RWPE2 (cell line): ENCODE data around the gene TMBIM6.

ENCODE experiments used
- ATAC-seq: fragments of 200-7000 bp; cut with Tn5 transposase; 3 replicates; pipeline ENCODE4 v1.9.1; 2021; ENCODE audit warnings: low read depth
- DNase-seq: peaks from one replicate; pipeline ENCODE4 v3.0.0-alpha.2; 2020; ENCODE audit warnings: low spot score
- H3K27ac ChIP-seq: fragments of 450-650 bp; 2 replicates; pipeline ENCODE4 v1.5.1; 2017; ENCODE audit warnings: mild to moderate bottlenecking; ENCODE audit not compliant: poor library complexity, severe bottlenecking
- H3K27me3 ChIP-seq: fragments of 250-450 bp; sonication (Bioruptor Pico); 2 replicates; pipeline ENCODE4 v1.5.1; 2021; ENCODE audit warnings: mild to moderate bottlenecking, moderate library complexity; ENCODE audit not compliant: insufficient read depth, poor library complexity, severe bottlenecking
- H3K36me3 ChIP-seq: fragments of 250-450 bp; sonication (Bioruptor Pico); 2 replicates; pipeline ENCODE4 v1.5.1; 2020; ENCODE audit warnings: low read depth, mild to moderate bottlenecking, moderate library complexity
- H3K4me1 ChIP-seq: fragments of 250-450 bp; sonication (Bioruptor Pico); 2 replicates; pipeline ENCODE4 v1.5.1; 2021; ENCODE audit warnings: mild to moderate bottlenecking, moderate library complexity; ENCODE audit not compliant: insufficient read depth, poor library complexity, severe bottlenecking
- H3K4me3 ChIP-seq: fragments of 250-450 bp; sonication (Bioruptor Pico); 2 replicates; pipeline ENCODE4 v1.5.1; 2021; ENCODE audit warnings: mild to moderate bottlenecking, moderate library complexity; ENCODE audit not compliant: severe bottlenecking
- H3K9me3 ChIP-seq: fragments of 250-450 bp; sonication (Bioruptor Pico); 2 replicates; pipeline ENCODE4 v1.5.1; 2021; ENCODE audit warnings: mild to moderate bottlenecking, moderate library complexity; ENCODE audit not compliant: severe bottlenecking
- TF ChIP-seq, protein P1 (sequence below): fragments of 450-650 bp; IDR thresholded peaks from one replicate; pipeline ENCODE4 v1.5.1; 2017; ENCODE audit warnings: mild to moderate bottlenecking, moderate library complexity; ENCODE audit not compliant: poor library complexity, severe bottlenecking

Gene TMBIM6

DNA sequence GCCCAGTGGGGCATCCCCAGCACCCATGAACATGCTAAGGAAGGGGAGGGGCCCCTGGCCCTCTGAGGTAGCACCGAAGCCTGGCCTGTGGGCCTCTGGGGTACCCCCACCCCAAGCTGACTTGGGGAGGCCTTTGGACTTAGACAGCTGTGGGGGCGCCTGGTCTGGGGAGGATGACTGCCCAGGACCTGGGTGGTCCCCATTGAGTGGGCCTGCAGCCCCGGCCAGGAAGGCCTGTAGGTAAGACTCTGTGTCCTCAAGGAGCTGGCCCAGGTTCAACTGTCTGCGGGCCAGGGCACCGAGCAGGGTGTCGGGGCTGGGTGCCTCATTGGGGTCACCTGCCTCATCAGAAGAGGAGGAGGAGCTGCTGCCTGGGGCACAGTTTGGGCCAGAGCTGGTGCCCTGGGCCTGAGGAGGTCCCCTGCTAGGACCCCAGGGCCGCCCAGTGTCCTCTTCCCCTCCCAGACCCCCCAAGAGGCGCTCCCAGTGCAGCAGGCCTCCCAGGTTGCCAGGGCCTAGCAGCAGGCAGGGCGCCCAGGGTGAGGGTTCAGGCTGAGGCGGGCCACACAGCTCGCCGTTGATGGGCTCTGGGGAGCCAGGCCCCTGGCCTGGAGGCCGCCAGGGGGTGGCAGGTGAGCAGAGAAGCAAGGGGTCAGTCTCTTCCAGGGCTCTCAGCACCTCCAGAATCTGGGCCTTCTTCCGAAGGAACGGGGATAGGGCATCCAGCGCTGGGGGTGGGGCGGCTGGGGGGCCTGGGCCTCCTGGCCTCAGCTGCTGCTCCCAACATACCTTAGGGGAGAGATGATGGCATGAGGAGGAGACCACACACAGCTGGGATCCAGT is 55.5 kb downstream of the TMBIM6 start:
- H3K4me1 ChIP-seq, result no peaks in the 10 kb centered on the region
- H3K27ac ChIP-seq, result no peak overlapping the region
- peaks cover 14% of the 10 kb centered on the region; the same call in 1 of the 2 replicates for H3K36me3 ChIP-seq
- DNase-seq (no peak), ATAC-seq (no peak)
- no peak overlapping the region for H3K4me3 ChIP-seq
- H3K27me3 ChIP-seq, result no peaks in the 10 kb centered on the region
- H3K9me3 ChIP-seq, result no peaks in the 10 kb centered on the region
- TF ChIP-seq, protein P1, sequence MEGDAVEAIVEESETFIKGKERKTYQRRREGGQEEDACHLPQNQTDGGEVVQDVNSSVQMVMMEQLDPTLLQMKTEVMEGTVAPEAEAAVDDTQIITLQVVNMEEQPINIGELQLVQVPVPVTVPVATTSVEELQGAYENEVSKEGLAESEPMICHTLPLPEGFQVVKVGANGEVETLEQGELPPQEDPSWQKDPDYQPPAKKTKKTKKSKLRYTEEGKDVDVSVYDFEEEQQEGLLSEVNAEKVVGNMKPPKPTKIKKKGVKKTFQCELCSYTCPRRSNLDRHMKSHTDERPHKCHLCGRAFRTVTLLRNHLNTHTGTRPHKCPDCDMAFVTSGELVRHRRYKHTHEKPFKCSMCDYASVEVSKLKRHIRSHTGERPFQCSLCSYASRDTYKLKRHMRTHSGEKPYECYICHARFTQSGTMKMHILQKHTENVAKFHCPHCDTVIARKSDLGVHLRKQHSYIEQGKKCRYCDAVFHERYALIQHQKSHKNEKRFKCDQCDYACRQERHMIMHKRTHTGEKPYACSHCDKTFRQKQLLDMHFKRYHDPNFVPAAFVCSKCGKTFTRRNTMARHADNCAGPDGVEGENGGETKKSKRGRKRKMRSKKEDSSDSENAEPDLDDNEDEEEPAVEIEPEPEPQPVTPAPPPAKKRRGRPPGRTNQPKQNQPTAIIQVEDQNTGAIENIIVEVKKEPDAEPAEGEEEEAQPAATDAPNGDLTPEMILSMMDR, result no peak

DNA sequence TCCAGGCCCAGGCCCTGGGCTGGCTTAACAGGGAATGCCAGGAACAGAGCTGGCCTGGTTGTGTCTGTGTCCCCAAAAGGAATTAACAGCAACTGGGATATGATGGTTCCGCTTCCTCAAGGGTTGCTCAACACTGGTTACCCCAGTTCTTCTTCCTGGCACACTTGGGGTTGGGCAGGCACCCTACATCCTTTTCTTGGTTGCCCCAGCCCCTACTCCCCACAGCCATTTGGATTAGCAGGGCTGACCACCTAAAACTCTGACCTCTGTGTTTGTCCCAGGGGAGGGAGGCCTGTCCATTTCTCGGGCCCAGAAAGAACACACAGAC is 56.1 kb downstream of the TMBIM6 start:
- Histone ChIP-seq H3K36me3 (peaks cover 14% of the 10 kb centered on the region; the same call in 1 of the 2 replicates), H3K27me3 (no peaks in the 10 kb centered on the region), H3K27ac (no peak overlapping the region), H3K9me3 (no peaks in the 10 kb centered on the region), H3K4me3 (no peak overlapping the region), H3K4me1 (no peaks in the 10 kb centered on the region)
- ATAC-seq (no peak), DNase-seq (no peak)
- TF ChIP-seq, protein P1, result no peak

DNA sequence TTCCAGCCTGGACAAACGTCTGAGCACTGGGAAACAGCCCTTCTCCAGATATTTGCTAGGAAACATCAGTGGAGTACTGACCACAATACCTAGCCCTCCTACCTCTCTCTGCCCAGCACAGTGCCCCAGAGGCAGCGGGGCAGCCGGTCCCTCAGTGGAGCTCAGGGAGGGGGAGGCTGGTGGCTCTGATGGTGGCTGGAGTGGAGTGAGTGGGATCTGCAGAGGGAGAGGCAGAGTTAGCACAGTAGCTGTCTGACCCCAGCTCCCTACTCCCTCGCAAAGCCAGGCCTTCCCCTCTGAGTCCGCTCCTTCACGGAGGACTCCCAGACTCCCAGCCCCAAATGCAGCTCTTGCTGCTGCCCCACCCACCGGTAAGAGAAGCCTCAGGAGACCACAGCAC is 56.9 kb downstream of the TMBIM6 start:
- no peaks in the 10 kb centered on the region for H3K9me3 ChIP-seq
- no peak overlapping the region for H3K27ac ChIP-seq
- H3K4me1 ChIP-seq, result no peaks in the 10 kb centered on the region
- TF ChIP-seq, protein P1, result no peak
- ATAC-seq (no peak), DNase-seq (no peak)
- peaks cover 14% of the 10 kb centered on the region; the same call in 1 of the 2 replicates for H3K36me3 ChIP-seq
- H3K4me3 ChIP-seq, result no peak overlapping the region
- no peaks in the 10 kb centered on the region for H3K27me3 ChIP-seq

DNA sequence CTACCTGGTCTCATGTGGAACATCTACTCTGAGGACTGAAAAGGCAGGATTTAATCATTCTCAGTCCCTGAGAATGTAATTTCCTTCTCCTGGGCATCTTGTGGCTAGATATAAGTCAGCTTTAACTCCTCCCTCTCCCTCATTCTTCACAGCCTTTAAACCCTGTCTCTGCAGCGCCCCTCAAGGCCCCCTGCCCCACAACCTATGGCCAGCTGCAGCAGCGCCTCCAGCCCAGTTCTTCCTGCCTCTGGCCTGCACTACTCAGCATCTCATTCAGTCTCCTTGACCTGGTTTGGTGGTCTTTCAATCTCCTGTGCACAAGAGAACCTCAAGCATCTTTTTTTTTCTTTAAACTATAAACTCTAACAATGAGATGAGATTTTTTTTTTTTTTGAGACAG is 57.6 kb downstream of the TMBIM6 start:
- ATAC-seq (no peak), DNase-seq (no peak)
- no peaks in the 10 kb centered on the region for H3K4me1 ChIP-seq
- TF ChIP-seq, protein P1, result no peak
- no peaks in the 10 kb centered on the region for H3K27me3 ChIP-seq
- H3K27ac ChIP-seq, result no peak overlapping the region
- H3K36me3 ChIP-seq, result peaks cover 14% of the 10 kb centered on the region; the same call in 1 of the 2 replicates
- no peak overlapping the region for H3K4me3 ChIP-seq
- no peaks in the 10 kb centered on the region for H3K9me3 ChIP-seq
